ENCODE measurements around the gene SLC45A3.

Gene SLC45A3

DNA sequence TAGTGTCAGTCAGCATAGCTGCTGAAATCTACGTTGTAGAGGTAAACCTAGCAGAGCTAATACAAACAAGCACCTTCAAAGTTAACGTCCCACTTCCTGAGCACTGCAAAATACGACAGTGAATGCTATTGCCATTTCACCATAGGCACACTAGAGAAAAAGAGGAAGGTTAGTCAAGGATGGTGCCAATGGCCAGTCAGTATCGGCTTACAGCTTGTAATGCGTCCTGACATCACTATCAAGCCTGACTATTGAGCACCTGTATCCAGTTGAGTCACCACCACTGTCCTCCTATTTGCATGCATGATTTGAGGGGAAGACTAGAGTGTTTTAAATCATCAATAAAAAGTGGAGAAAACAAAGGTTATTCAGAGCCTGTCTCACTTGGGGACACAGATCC is 35.3 kb upstream of the SLC45A3 start:
- no peaks in the 10 kb centered on the region for H3K9me2 ChIP-seq (ENCODE audit: low read depth, low read length)
- peak overlapping the region; percentile 3 for H3K27ac ChIP-seq (ENCODE audit: low read depth, low read length, poor library complexity, severe bottlenecking)
- no peak overlapping the region for H2AFZ ChIP-seq (ENCODE audit: low read length)
- H3K9ac ChIP-seq (ENCODE audit: low read length), result no peak overlapping the region
- H3K4me3 ChIP-seq (ENCODE audit: low read depth, low read length, poor library complexity, severe bottlenecking), result no peak overlapping the region
- H3K4me1 ChIP-seq (ENCODE audit: insufficient read depth, low read length, severe bottlenecking), result no peaks in the 10 kb centered on the region
- TF ChIP-seq, protein P1, sequence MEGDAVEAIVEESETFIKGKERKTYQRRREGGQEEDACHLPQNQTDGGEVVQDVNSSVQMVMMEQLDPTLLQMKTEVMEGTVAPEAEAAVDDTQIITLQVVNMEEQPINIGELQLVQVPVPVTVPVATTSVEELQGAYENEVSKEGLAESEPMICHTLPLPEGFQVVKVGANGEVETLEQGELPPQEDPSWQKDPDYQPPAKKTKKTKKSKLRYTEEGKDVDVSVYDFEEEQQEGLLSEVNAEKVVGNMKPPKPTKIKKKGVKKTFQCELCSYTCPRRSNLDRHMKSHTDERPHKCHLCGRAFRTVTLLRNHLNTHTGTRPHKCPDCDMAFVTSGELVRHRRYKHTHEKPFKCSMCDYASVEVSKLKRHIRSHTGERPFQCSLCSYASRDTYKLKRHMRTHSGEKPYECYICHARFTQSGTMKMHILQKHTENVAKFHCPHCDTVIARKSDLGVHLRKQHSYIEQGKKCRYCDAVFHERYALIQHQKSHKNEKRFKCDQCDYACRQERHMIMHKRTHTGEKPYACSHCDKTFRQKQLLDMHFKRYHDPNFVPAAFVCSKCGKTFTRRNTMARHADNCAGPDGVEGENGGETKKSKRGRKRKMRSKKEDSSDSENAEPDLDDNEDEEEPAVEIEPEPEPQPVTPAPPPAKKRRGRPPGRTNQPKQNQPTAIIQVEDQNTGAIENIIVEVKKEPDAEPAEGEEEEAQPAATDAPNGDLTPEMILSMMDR (IDR thresholded peaks at IDR 0.05; ENCODE audit: low read length), result no peak
- TF ChIP-seq EZH2 (IDR thresholded peaks at IDR 0.05; ENCODE audit: borderline replicate concordance, low read length), result no peak
- peaks cover 70% of the 10 kb centered on the region for H3K36me3 ChIP-seq (ENCODE audit: insufficient read depth, low read length)
- H3K4me2 ChIP-seq (ENCODE audit: low read length), result no peak overlapping the region
- no peaks in the 10 kb centered on the region for H4K20me1 ChIP-seq (ENCODE audit: insufficient read depth, low read length)
- no peaks in the 10 kb centered on the region for H3K27me3 ChIP-seq (ENCODE audit: insufficient read depth, low read length)
- no peaks in the 10 kb centered on the region for H3K79me2 ChIP-seq (ENCODE audit: insufficient read depth, low read length)
- no peaks in the 10 kb centered on the region for H3K9me3 ChIP-seq (ENCODE audit: low read length)
- peaks cover 17% of the 10 kb centered on the region for H3F3A ChIP-seq (ENCODE audit: insufficient read depth, low read length)

DNA sequence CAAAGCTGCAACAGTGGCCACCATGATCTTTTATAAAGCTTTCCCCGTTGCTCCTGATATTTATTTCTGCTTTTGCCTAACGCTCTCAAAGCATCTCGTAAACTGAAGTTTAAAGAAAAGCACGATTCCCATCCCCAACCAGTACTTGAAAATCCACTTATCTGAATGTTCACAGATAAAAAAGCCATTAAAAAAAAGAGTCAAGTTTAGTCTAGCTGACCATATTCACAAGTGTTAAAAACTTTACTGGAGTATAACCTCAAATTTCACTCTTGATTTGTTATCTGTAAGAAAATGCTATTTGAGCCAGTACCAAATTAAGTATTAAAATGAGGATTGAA is 34.6 kb upstream of the SLC45A3 start:
- no peaks in the 10 kb centered on the region for H3K27me3 ChIP-seq (ENCODE audit: insufficient read depth, low read length)
- H3F3A ChIP-seq (ENCODE audit: insufficient read depth, low read length), result peaks cover 16% of the 10 kb centered on the region
- no peak overlapping the region for H3K4me3 ChIP-seq (ENCODE audit: low read depth, low read length, poor library complexity, severe bottlenecking)
- no peak overlapping the region for H3K27ac ChIP-seq (ENCODE audit: low read depth, low read length, poor library complexity, severe bottlenecking)
- no peaks in the 10 kb centered on the region for H3K9me2 ChIP-seq (ENCODE audit: low read depth, low read length)
- H3K79me2 ChIP-seq (ENCODE audit: insufficient read depth, low read length), result no peaks in the 10 kb centered on the region
- H3K36me3 ChIP-seq (ENCODE audit: insufficient read depth, low read length), result peaks cover 70% of the 10 kb centered on the region
- no peak for TF ChIP-seq EZH2 (IDR thresholded peaks at IDR 0.05; ENCODE audit: borderline replicate concordance, low read length)
- TF ChIP-seq, protein P1 (IDR thresholded peaks at IDR 0.05; ENCODE audit: low read length), result no peak
- no peaks in the 10 kb centered on the region for H3K4me1 ChIP-seq (ENCODE audit: insufficient read depth, low read length, severe bottlenecking)
- H3K9ac ChIP-seq (ENCODE audit: low read length), result no peak overlapping the region
- H2AFZ ChIP-seq (ENCODE audit: low read length), result no peak overlapping the region
- H3K4me2 ChIP-seq (ENCODE audit: low read length), result no peak overlapping the region
- H3K9me3 ChIP-seq (ENCODE audit: low read length), result no peaks in the 10 kb centered on the region
- no peaks in the 10 kb centered on the region for H4K20me1 ChIP-seq (ENCODE audit: insufficient read depth, low read length)

DNA sequence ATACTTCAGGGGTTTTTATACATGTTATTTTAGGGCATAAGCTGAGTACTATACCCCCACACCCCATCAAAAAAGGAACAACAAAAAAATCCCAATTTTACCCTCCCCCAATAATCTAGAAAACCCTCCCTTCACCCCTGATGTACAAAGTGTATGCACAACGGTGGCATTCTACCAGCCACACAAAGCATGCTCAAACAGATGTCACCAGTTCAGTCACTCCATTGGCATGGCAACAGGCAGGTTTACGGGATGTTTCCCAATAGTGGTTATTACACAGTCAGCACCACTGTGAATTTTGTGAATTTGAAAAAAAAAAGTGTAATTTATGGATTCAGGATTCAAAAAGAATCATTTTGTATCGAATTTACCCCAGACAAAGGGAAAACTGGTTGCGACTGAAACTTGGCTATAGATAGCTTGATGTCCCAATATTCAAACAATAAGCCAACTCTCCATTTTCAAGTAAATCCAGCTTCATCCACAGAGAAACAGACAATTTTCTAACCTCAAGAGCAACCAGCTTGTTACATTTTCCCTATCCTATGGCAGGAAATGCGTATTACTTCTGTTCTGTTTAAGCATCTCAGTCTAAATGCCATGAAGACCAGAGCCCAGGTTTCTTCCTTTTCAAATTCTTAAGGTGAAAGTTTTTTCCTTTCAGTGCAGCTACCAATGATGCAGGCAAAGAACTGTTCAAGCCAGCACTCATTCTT is 34.0 kb upstream of the SLC45A3 start:
- H3K4me3 ChIP-seq (ENCODE audit: low read depth, low read length, poor library complexity, severe bottlenecking), result no peak overlapping the region
- no peaks in the 10 kb centered on the region for H3K4me1 ChIP-seq (ENCODE audit: insufficient read depth, low read length, severe bottlenecking)
- H3K9ac ChIP-seq (ENCODE audit: low read length), result no peak overlapping the region
- peaks cover 70% of the 10 kb centered on the region for H3K36me3 ChIP-seq (ENCODE audit: insufficient read depth, low read length)
- H3K9me3 ChIP-seq (ENCODE audit: low read length), result no peaks in the 10 kb centered on the region
- H3K9me2 ChIP-seq (ENCODE audit: low read depth, low read length), result no peaks in the 10 kb centered on the region
- no peak overlapping the region for H2AFZ ChIP-seq (ENCODE audit: low read length)
- no peak overlapping the region for H3K27ac ChIP-seq (ENCODE audit: low read depth, low read length, poor library complexity, severe bottlenecking)
- no peaks in the 10 kb centered on the region for H3K27me3 ChIP-seq (ENCODE audit: insufficient read depth, low read length)
- H3K4me2 ChIP-seq (ENCODE audit: low read length), result no peak overlapping the region
- no peak for TF ChIP-seq EZH2 (IDR thresholded peaks at IDR 0.05; ENCODE audit: borderline replicate concordance, low read length)
- TF ChIP-seq, protein P1 (IDR thresholded peaks at IDR 0.05; ENCODE audit: low read length), result no peak
- H3K79me2 ChIP-seq (ENCODE audit: insufficient read depth, low read length), result no peaks in the 10 kb centered on the region
- peaks cover 12% of the 10 kb centered on the region for H3F3A ChIP-seq (ENCODE audit: insufficient read depth, low read length)
- no peaks in the 10 kb centered on the region for H4K20me1 ChIP-seq (ENCODE audit: insufficient read depth, low read length)

All from OCI-LY1 (cell line).